ENCODE measurements around the gene MAP2.

GRCh38 chr2:209619782-209620181 lies 195.9 kb downstream of the MAP2 start:
- TF ChIP-seq, protein P1, sequence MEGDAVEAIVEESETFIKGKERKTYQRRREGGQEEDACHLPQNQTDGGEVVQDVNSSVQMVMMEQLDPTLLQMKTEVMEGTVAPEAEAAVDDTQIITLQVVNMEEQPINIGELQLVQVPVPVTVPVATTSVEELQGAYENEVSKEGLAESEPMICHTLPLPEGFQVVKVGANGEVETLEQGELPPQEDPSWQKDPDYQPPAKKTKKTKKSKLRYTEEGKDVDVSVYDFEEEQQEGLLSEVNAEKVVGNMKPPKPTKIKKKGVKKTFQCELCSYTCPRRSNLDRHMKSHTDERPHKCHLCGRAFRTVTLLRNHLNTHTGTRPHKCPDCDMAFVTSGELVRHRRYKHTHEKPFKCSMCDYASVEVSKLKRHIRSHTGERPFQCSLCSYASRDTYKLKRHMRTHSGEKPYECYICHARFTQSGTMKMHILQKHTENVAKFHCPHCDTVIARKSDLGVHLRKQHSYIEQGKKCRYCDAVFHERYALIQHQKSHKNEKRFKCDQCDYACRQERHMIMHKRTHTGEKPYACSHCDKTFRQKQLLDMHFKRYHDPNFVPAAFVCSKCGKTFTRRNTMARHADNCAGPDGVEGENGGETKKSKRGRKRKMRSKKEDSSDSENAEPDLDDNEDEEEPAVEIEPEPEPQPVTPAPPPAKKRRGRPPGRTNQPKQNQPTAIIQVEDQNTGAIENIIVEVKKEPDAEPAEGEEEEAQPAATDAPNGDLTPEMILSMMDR (IDR thresholded peaks at IDR 0.05), result no peak
- TF ChIP-seq POLR2A (IDR thresholded peaks at IDR 0.05), result no peak
